BLaER1 (cell line): ENCODE results near the gene CELF6.
"Not testable (repeated sequence)": the region's sequence is repeated elsewhere in the genome, so short reads cannot be mapped to it uniquely, and the experiment has no call there.

ENCODE experiments used
- H3K27ac ChIP-seq: shearing (Covaris generic); formaldehyde crosslinking; 2 replicates; pipeline ENCODE4 v1.8.1; 2022
- H3K27me3 ChIP-seq: shearing (Covaris generic); formaldehyde crosslinking; 2 replicates; pipeline ENCODE4 v1.8.1; 2022
- H3K36me3 ChIP-seq: shearing (Covaris generic); formaldehyde crosslinking; 2 replicates; pipeline ENCODE4 v1.8.1; 2022
- H3K4me1 ChIP-seq: shearing (Covaris generic); formaldehyde crosslinking; 2 replicates; pipeline ENCODE4 v1.8.1; 2022
- H3K4me2 ChIP-seq: shearing (Covaris generic); formaldehyde crosslinking; 2 replicates; pipeline ENCODE4 v1.8.1; 2022
- H3K4me3 ChIP-seq: shearing (Covaris generic); formaldehyde crosslinking; 2 replicates; pipeline ENCODE4 v1.8.1; 2022
- H3K9ac ChIP-seq: shearing (Covaris generic); formaldehyde crosslinking; 2 replicates; pipeline ENCODE4 v1.8.1; 2022
- H3K9me3 ChIP-seq: shearing (Covaris generic); formaldehyde crosslinking; 2 replicates; pipeline ENCODE4 v1.8.1; 2022
- H4K20me1 ChIP-seq: shearing (Covaris generic); formaldehyde crosslinking; 2 replicates; pipeline ENCODE4 v1.8.1; 2022
- Cebpa-rat ChIP-seq: shearing (Covaris generic); IDR thresholded peaks from 2 replicates; pipeline ENCODE4 v1.8.1; 2022

Gene CELF6

GRCh38 chr15:72276326-72276700 lies 43.6 kb downstream of the CELF6 start:
- H3K27me3 ChIP-seq: no peaks in the 10 kb centered on the region
- no peaks in the 10 kb centered on the region for H3K36me3 ChIP-seq
- no peak overlapping the region for H3K4me3 ChIP-seq
- peaks cover 14% of the 10 kb centered on the region for H3K4me1 ChIP-seq
- no peaks in the 10 kb centered on the region for H3K9me3 ChIP-seq
- no peak overlapping the region for H3K4me2 ChIP-seq
- H3K9ac ChIP-seq: no peak overlapping the region
- peaks cover under 1% of the 10 kb centered on the region; the same call in 1 of the 2 replicates for H4K20me1 ChIP-seq
- H3K27ac ChIP-seq: no peak overlapping the region
- TF ChIP-seq Cebpa-rat: no peak

GRCh38 chr15:72275635-72276325 lies 44.2 kb downstream of the CELF6 start:
- H3K27me3 ChIP-seq, H3K36me3 ChIP-seq, H3K4me2 ChIP-seq, H3K9ac ChIP-seq, H3K9me3 ChIP-seq, H3K4me3 ChIP-seq, H3K27ac ChIP-seq, H4K20me1 ChIP-seq: not testable (repeated sequence)
- H3K4me1 ChIP-seq: peaks cover 20% of the 10 kb centered on the region

- Histone ChIP-seq H3K4me2 (peak overlapping the region; percentile 80), H3K4me1 (peaks cover 32% of the 10 kb centered on the region), H3K9ac (peak overlapping the region; percentile 95), H3K4me3 (peak overlapping the region; percentile 98), H3K36me3 (peaks cover 25% of the 10 kb centered on the region), H3K27me3 (no peaks in the 10 kb centered on the region), H3K27ac (peak overlapping the region; percentile 91), H4K20me1 (peaks cover 13% of the 10 kb centered on the region; the same call in 1 of the 2 replicates), H3K9me3 (no peaks in the 10 kb centered on the region)
- TF ChIP-seq Cebpa-rat: no peak
These were observed 47.0 kb downstream of the CELF6 start for GRCh38 chr15:72272997-72273352.

- Histone ChIP-seq H3K4me3 (peak within 1 kb of the TSS; percentile 98), H3K9ac (peak within 1 kb of the TSS; percentile 95), H3K9me3 (no peaks in the 10 kb centered on the region), H3K27me3 (no peaks in the 10 kb centered on the region), H3K4me1 (peaks cover 32% of the 10 kb centered on the region), H4K20me1 (peaks cover 19% of the 10 kb centered on the region), H3K4me2 (peak within 1 kb of the TSS; percentile 93), H3K27ac (peak within 1 kb of the TSS; percentile 91), H3K36me3 (peaks cover 31% of the 10 kb centered on the region)
- no peak for TF ChIP-seq Cebpa-rat
These were observed 47.6 kb downstream of the CELF6 start, which contains the start of gene PARP6 for GRCh38 chr15:72272213-72272996. PARP6 (minus strand) TSS chr15:72272554; CDS start chr15:72267477, 5,077 bp downstream.

- H3K27ac ChIP-seq: peak overlapping the region; percentile 91
- H3K4me1 ChIP-seq: peaks cover 32% of the 10 kb centered on the region
- H3K9ac ChIP-seq: peak overlapping the region; percentile 95
- H4K20me1 ChIP-seq: peaks cover 24% of the 10 kb centered on the region
- H3K4me3 ChIP-seq: peak overlapping the region; percentile 98
- H3K36me3 ChIP-seq: peaks cover 37% of the 10 kb centered on the region
- no peaks in the 10 kb centered on the region for H3K27me3 ChIP-seq
- peak overlapping the region; percentile 93 for H3K4me2 ChIP-seq
- no peaks in the 10 kb centered on the region for H3K9me3 ChIP-seq
- TF ChIP-seq Cebpa-rat: no peak
These were observed 48.1 kb downstream of the CELF6 start for GRCh38 chr15:72271895-72272212.

GRCh38 chr15:72271221-72271620 lies 48.7 kb downstream of the CELF6 start:
- H3K36me3 ChIP-seq: peaks cover 43% of the 10 kb centered on the region
- no peaks in the 10 kb centered on the region for H3K27me3 ChIP-seq
- no peaks in the 10 kb centered on the region for H3K9me3 ChIP-seq
- peaks cover 32% of the 10 kb centered on the region for H3K4me1 ChIP-seq
- peak overlapping the region; percentile 98 for H3K4me3 ChIP-seq
- peaks cover 24% of the 10 kb centered on the region for H4K20me1 ChIP-seq
- peak overlapping the region; percentile 93 for H3K4me2 ChIP-seq
- H3K9ac ChIP-seq: peak overlapping the region; percentile 95
- no peak for TF ChIP-seq Cebpa-rat
- H3K27ac ChIP-seq: no peak overlapping the region

GRCh38 chr15:72269739-72270138 lies 50.2 kb downstream of the CELF6 start:
- H3K4me2 ChIP-seq: no peak overlapping the region

GRCh38 chr15:72265031-72265430 lies 54.9 kb downstream of the CELF6 start:
- Histone ChIP-seq H3K4me2 (no peak overlapping the region), H3K27ac (no peak overlapping the region), H3K4me1 (0 out of 2 replicates have a peak, but pooled peaks cover 5% of the 10 kb centered on the region), H3K27me3 (no peaks in the 10 kb centered on the region), H3K9ac (no peak overlapping the region), H4K20me1 (peaks cover 17% of the 10 kb centered on the region), H3K36me3 (peaks cover 100% of the 10 kb centered on the region), H3K9me3 (no peaks in the 10 kb centered on the region), H3K4me3 (no peak overlapping the region)
- TF ChIP-seq Cebpa-rat: no peak

More at GRCh38 chr15:72269739-72270138, 50.2 kb downstream of the CELF6 start:
- H3K9ac ChIP-seq: no peak overlapping the region
- peaks cover 58% of the 10 kb centered on the region for H3K36me3 ChIP-seq
- H3K9me3 ChIP-seq: no peaks in the 10 kb centered on the region
- H3K4me3 ChIP-seq: no peak overlapping the region
- no peaks in the 10 kb centered on the region for H3K27me3 ChIP-seq
- peaks cover 24% of the 10 kb centered on the region for H4K20me1 ChIP-seq
- H3K4me1 ChIP-seq: peaks cover 32% of the 10 kb centered on the region
- no peak for TF ChIP-seq Cebpa-rat
- H3K27ac ChIP-seq: no peak overlapping the region

- Histone ChIP-seq H3K9me3 (no peaks in the 10 kb centered on the region), H4K20me1 (peaks cover 20% of the 10 kb centered on the region), H3K27ac (no peak overlapping the region), H3K4me3 (no peak overlapping the region), H3K27me3 (no peaks in the 10 kb centered on the region), H3K36me3 (peaks cover 100% of the 10 kb centered on the region), H3K4me1 (no peaks in the 10 kb centered on the region), H3K9ac (no peak overlapping the region), H3K4me2 (no peak overlapping the region)
- 0 out of 2 replicates have a peak, but pooled peaks have one; percentile 33 for TF ChIP-seq Cebpa-rat
These were observed 67.2 kb downstream of the CELF6 start for GRCh38 chr15:72252663-72253299.
